Transverse colon (tissue), 3 donors: ENCODE measurements around the gene MCC.

Experiments
- CTCF ChIP-seq, 5 experiments: fragments of 200-600 bp in 3 of 5; fragments of 450-650 bp in 2 of 5; sonication (generic) in 3 of 5; IDR thresholded peaks; 1 replicate in 2 of 5; 2 replicates in 3 of 5; pipeline ENCODE4 v1.5.1; 2016 to 2017; ENCODE audit warnings: antibody characterized with exemption in 5 of 5, inconsistent platforms in 3 of 5, mild to moderate bottlenecking in 2 of 5, moderate library complexity in 1 of 5
- POLR2A ChIP-seq: fragments of 450-650 bp; IDR thresholded peaks from one replicate; pipeline ENCODE4 v1.6.1; 2016; ENCODE audit warnings: antibody characterized with exemption, mild to moderate bottlenecking, moderate library complexity

- TF ChIP-seq CTCF (IDR thresholded peaks at IDR 0.05) (no peak), POLR2A (no peak)
Measured at GRCh38 chr5:113331209-113331551, 157.1 kb downstream of the MCC start.
